Adrenal gland (tissue), 12 donors: ENCODE data around the gene VARS2. TPM values are rescaled to one million over a fixed set of nuclear protein-coding genes. Genes with fewer than 3 reads are reported as not detected.
A peak's percentile ranks its signal among the peaks of the same experiment; 100 is the strongest.

Source experiments
- DNase-seq, 7 donors: peaks; one replicate each; pipeline ENCODE4 v3.0.0-alpha.2; 2019 to 2020
- H3K27ac ChIP-seq, 5 donors: fragments of 200-600 bp; sonication (generic) in 4 of 5; 1 replicate in 3 of 5; 2 replicates in 2 of 5; pipeline versions ENCODE4 v1.5.1 to v1.8.0; 2016 to 2020; ENCODE audit warnings: mild to moderate bottlenecking in 1 of 5
- H3K27me3 ChIP-seq: fragments of 200-600 bp; 2 replicates; pipeline ENCODE4 v1.8.0; 2021
- H3K36me3 ChIP-seq, 2 donors: fragments of 200-600 bp; replicated peaks in 1 of 2; 1 replicate in 1 of 2; 2 replicates in 1 of 2; pipeline versions ENCODE4 v1.5.1 to v1.8.0; 2018 to 2022
- H3K4me1 ChIP-seq, 2 donors: fragments of 200-600 bp; replicated peaks in 1 of 2; 1 replicate in 1 of 2; 2 replicates in 1 of 2; pipeline versions ENCODE4 v1.5.1 to v1.8.0; 2018 to 2021
- H3K4me3 ChIP-seq, 4 donors: fragments of 200-600 bp; sonication (generic) in 3 of 4; one replicate each; pipeline ENCODE4 v1.5.1; 2016 to 2018
- H3K9me3 ChIP-seq, 3 donors: fragments of 200-600 bp; sonication (generic) in 1 of 3; replicated peaks in 1 of 3; 1 replicate in 2 of 3; 2 replicates in 1 of 3; pipeline versions ENCODE4 v1.5.1 to v1.8.0; 2016 to 2021
- POLR2A ChIP-seq, 2 donors: fragments of 450-650 bp; IDR thresholded peaks; one replicate each; pipeline ENCODE4 v1.6.1; 2017; ENCODE audit warnings: antibody characterized with exemption in 2 of 2, mild to moderate bottlenecking in 2 of 2, moderate library complexity in 1 of 2
- WGBS, 4 donors: extraction: QIAGEN DNeasy Blood & Tissue Kit in 2 of 4; methylation state at CpG; one replicate each; pipeline versions ENCODE4 v1.1.5 to v1.1.7; 2013 to 2017; 5-methylcytosine and 5-hydroxymethylcytosine counted together
- intact Hi-C, 2 donors: fragments of 100-400 bp; cut with DNase I; formaldehyde crosslinking; loops; one replicate each; pipeline versions ENCODE4 v1.14.1 to v1.15.0; 2022 to 2023
- polyA plus RNA-seq, 3 donors: library from polyadenylated mRNA; stranded (reverse); fragments of 200-250 nt in 2 of 3; fragments of 350-450 nt in 1 of 3; fragmentation: Illumina TruSeq in 1 of 3; extraction: RNeasy Lipid Tissue Mini Kit (QIAGEN cat#74804) in 1 of 3; gene quantifications; one replicate each; pipeline ENCODE4 v1.2.3, GENCODE V29; 2013 to 2014
- total RNA-seq, 9 donors: library from RNA; depleted of rRNA in 4 of 9; stranded (reverse); fragments of >200 nt in 4 of 9; fragments of 120-200 nt in 1 of 9; fragmentation: NEBNext Ultra II Directional in 1 of 9; extraction: Animal tissue kit (Norgen Biotek cat#: 25700) in 1 of 9; gene quantifications; one replicate each; pipeline versions ENCODE4 v1.1.0 to v1.2.4, GENCODE V29; 2013 to 2023
- TF ChIP-seq, protein P1 (sequence below), 6 experiments: fragments of 450-650 bp in 4 of 6; fragments of 200-600 bp in 2 of 6; sonication (generic) in 1 of 6; IDR thresholded peaks; 1 replicate in 5 of 6; 2 replicates in 1 of 6; pipeline versions ENCODE4 v1.5.1 to v1.8.0; 2016 to 2021; ENCODE audit warnings: antibody characterized with exemption in 6 of 6, mild to moderate bottlenecking in 2 of 6, moderate library complexity in 1 of 6
- donor health status: healthy with polysubstance abuse.
- donor health status: Bipolar disorder and iron deficiency.
- donor health status: DM: yes; HTN: yes; CAD: no.
- donor health status: DM: no; HTN: no; CAD: no.
- donor health status: DM: no; HTN: no; CAD: no.
- donor health status: DM: yes; HTN: yes; CAD: no.

The VARS2 gene
- total and polyA plus RNA-seq, 12 donors: 17.1 to 89.6 (median 31.7) TPM

DNA sequence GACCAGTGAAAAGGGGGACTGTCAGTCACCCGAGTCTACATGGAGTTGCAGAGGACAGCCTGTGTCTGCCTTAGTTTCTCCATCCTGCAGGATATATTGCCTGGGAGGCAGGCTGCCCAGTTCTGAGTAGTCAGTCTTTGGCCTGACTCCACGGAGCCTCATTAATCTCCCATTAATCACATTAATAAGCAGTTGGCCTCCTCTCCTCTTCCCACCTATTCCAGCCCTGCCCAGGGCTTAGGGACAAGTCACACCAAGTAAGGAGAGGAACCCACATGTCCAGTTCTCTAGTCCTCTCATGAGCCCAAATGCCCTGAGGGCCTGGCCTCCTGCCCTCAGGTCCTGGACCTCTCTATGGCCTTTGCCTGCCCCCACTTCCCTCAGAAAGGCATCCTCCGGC lies 25.4 kb downstream of the VARS2 start:
- intact Hi-C loops: no loop called here
- Histone ChIP-seq H3K27me3 (peaks cover 7% of the 10 kb centered on the region), H3K9me3 (no peaks in the 10 kb centered on the region), H3K4me3 (no peak overlapping the region), H3K4me1 (peaks cover 0 to 4% of the 10 kb centered on the region in 2 donors), H3K36me3 (no peaks in the 10 kb centered on the region), H3K27ac (no peak overlapping the region)
- peak in 2 of 7 donors; percentile 22 to 25 for DNase-seq
- WGBS, 4 donors: 29 to 45% (median 35%) methylated on average over 3 of the region's 3 CpGs
- TF ChIP-seq, protein P1, sequence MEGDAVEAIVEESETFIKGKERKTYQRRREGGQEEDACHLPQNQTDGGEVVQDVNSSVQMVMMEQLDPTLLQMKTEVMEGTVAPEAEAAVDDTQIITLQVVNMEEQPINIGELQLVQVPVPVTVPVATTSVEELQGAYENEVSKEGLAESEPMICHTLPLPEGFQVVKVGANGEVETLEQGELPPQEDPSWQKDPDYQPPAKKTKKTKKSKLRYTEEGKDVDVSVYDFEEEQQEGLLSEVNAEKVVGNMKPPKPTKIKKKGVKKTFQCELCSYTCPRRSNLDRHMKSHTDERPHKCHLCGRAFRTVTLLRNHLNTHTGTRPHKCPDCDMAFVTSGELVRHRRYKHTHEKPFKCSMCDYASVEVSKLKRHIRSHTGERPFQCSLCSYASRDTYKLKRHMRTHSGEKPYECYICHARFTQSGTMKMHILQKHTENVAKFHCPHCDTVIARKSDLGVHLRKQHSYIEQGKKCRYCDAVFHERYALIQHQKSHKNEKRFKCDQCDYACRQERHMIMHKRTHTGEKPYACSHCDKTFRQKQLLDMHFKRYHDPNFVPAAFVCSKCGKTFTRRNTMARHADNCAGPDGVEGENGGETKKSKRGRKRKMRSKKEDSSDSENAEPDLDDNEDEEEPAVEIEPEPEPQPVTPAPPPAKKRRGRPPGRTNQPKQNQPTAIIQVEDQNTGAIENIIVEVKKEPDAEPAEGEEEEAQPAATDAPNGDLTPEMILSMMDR (IDR thresholded peaks at IDR 0.05): no peak
- TF ChIP-seq POLR2A (IDR thresholded peaks at IDR 0.05): no peak

DNA sequence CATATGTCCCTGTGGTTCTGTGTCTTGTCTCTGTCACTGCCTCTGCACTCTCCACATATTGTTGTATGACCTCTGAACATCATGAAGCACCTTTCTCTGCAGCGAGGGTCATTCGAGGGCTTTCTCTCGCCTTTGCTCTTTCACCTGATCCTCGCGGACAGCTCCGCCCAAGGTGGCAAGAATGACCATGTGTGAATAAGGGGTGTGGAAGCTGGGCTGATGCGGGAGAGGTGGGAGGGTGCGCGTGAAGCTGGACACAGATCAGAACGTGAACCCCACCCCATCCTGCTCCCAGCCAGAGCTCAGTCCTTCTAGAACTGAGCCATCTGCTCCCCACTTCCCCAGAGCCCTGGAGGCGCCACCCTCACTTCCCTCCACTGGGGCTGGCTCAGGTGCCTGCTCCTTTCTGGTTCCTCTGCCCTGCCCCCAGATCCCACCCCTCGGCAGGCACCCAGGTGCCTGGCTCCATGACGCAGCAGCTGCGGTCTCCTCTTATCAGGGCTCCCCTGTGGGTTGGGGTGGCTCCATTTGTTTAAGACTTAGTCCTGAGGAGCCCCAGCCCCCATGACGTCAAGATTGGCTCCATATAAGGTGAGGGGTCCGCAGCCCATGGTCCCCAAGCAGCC lies 26.4 kb downstream of the VARS2 start, which contains the start of gene MUCL3:
TSS of gene MUCL3 (plus strand) at position 613 of the 626 bp plus-strand sequence. CDS start 27 bp downstream, outside the sequence.
- Histone ChIP-seq H3K27me3 (peaks cover 7% of the 10 kb centered on the region), H3K9me3 (no peaks in the 10 kb centered on the region), H3K27ac (no peak within 1 kb of the TSS), H3K4me3 (no peak within 1 kb of the TSS), H3K4me1 (peaks cover 0 to 4% of the 10 kb centered on the region in 2 donors), H3K36me3 (no peaks in the 10 kb centered on the region)
- WGBS, 4 donors: 66 to 75% (median 70%) methylated on average over 12 to 16 of the region's 16 CpGs
- intact Hi-C loops: no loop called here
- no peak for TF ChIP-seq POLR2A (IDR thresholded peaks at IDR 0.05)
- TF ChIP-seq, protein P1 (IDR thresholded peaks at IDR 0.05): no peak
- no peak for DNase-seq

DNA sequence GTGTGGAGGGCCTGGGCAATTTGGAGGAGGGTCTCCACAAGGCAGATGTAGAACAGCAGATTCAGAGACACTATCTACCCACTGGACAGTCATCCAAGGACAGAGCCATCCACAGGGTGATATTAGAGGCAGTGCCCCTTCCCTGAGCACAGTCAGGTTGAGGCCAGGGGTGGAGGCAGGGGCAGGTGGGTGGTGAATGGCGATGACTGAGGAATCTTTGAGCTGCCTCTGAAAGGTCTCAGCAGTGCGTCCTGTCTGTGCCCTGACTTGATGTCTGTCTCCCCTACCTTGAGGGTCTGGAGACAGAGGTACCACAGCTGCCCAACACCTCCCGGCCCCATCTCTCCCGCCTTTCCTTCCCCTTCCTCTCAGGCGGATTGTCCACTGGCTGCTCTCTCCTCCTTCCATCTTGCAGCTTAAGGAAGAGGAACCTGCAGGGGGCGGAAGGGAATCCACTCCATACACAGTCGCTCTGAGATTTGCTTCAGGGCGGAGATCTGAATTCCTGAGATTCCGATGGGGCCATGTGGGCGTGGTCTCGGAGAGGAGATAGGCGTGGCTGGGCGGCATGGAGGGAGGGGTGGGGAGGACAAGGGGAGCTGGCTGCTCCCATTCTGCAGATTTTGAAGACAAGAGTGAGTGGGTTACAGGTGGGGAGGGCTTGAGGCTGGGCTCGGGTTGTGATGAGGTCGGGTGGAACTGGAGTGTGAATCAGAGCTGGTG lies 28.5 kb downstream of the VARS2 start:
- H3K36me3 ChIP-seq: no peaks in the 10 kb centered on the region
- WGBS, 4 donors: 10 to 21% (median 17%) methylated on average over 12 to 15 of the region's 15 CpGs
- no peak overlapping the region for H3K27ac ChIP-seq
- H3K4me3 ChIP-seq: no peak overlapping the region
- H3K9me3 ChIP-seq: no peaks in the 10 kb centered on the region
- TF ChIP-seq, protein P1 (IDR thresholded peaks at IDR 0.05): peak; percentile 31 to 70 (median 58)
- TF ChIP-seq POLR2A (IDR thresholded peaks at IDR 0.05): no peak
- H3K27me3 ChIP-seq: peaks cover 7% of the 10 kb centered on the region
- H3K4me1 ChIP-seq: peaks cover 0 to 4% of the 10 kb centered on the region in 2 donors
- DNase-seq: peak; percentile 59 to 93 (median 87)
- intact Hi-C loops: no loop called here

DNA sequence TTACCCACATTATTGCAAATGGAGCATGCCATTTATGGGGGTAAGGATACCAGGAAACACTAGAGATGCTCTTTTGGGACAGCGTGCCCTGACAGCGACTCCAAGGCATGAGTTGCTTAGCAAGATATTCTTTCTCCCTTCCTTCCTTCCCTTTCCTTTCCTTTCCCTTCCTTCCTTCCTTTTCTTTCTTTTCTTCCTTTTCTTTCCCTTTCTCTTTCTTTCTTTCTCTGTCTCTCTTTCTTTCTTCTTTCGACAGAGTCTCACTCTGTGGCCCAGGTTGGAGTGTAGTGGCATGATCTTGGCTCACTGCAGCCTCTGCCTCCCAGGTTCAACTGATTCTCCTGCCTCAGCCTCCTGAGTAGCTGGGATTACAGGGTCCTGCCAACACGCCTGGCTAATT lies 30.0 kb downstream of the VARS2 start:
- 84 to 97% (median 93%) methylated on average over 4 of the region's 4 CpGs for WGBS, 4 donors
- Histone ChIP-seq H3K4me1 (peaks cover 0 to 4% of the 10 kb centered on the region in 2 donors), H3K27me3 (peaks cover 7% of the 10 kb centered on the region), H3K27ac (no peak overlapping the region), H3K4me3 (no peak overlapping the region), H3K9me3 (no peaks in the 10 kb centered on the region), H3K36me3 (no peaks in the 10 kb centered on the region)
- intact Hi-C loops: no loop called here
- TF ChIP-seq, protein P1 (IDR thresholded peaks at IDR 0.05): no peak
- TF ChIP-seq POLR2A (IDR thresholded peaks at IDR 0.05): no peak
- DNase-seq: no peak
